H9 (cell line): ENCODE results near the gene TMEM116. TPM values are rescaled to one million over a fixed set of nuclear protein-coding genes. Genes with fewer than 3 reads are reported as not detected.
A peak's percentile ranks its signal among the peaks of the same experiment; 100 is the strongest.

Experiments used
- DNase-seq: peaks from one replicate; pipeline ENCODE4 v3.0.0-alpha.2; 2017
- H2AFZ ChIP-seq: one replicate; pipeline ENCODE4 v1.6.1; 2013; ENCODE audit warnings: mild to moderate bottlenecking, low read length, control low read depth, moderate library complexity
- H2AK5ac ChIP-seq: 2 replicates; pipeline ENCODE4 v1.6.1; 2013; ENCODE audit warnings: low read length, control low read depth, mixed read lengths; ENCODE audit not compliant: insufficient read length
- H2BK120ac ChIP-seq: one replicate; pipeline ENCODE4 v1.6.1; 2013; ENCODE audit warnings: low read depth, mild to moderate bottlenecking, low read length, control low read depth, inconsistent platforms; ENCODE audit not compliant: poor library complexity, severe bottlenecking
- H2BK12ac ChIP-seq: 2 replicates; pipeline ENCODE4 v1.6.1; 2013; ENCODE audit warnings: low read length, control low read depth, mixed read lengths, low read depth; ENCODE audit not compliant: insufficient read length
- H2BK15ac ChIP-seq: 2 replicates; pipeline ENCODE4 v1.6.1; 2013; ENCODE audit warnings: low read depth, low read length, control low read depth
- H2BK20ac ChIP-seq: one replicate; pipeline ENCODE4 v1.6.1; 2013; ENCODE audit warnings: low read depth, mild to moderate bottlenecking, low read length, control low read depth, inconsistent platforms; ENCODE audit not compliant: poor library complexity, severe bottlenecking
- H2BK5ac ChIP-seq: 2 replicates; pipeline ENCODE4 v1.6.1; 2013; ENCODE audit warnings: low read length, control low read depth, mixed read lengths; ENCODE audit not compliant: insufficient read length
- H3K14ac ChIP-seq: 2 replicates; pipeline ENCODE4 v1.6.1; 2013; ENCODE audit warnings: low read length, control low read depth; ENCODE audit not compliant: insufficient read depth
- H3K18ac ChIP-seq: 2 replicates; pipeline ENCODE4 v1.6.1; 2013; ENCODE audit warnings: low read depth, mild to moderate bottlenecking, mixed read lengths, low read length, control low read depth; ENCODE audit not compliant: insufficient read length
- H3K23ac ChIP-seq: 2 replicates; pipeline ENCODE4 v1.6.1; 2013; ENCODE audit warnings: low read length, control low read depth, mixed read lengths, low read depth; ENCODE audit not compliant: insufficient read length
- H3K23me2 ChIP-seq: 2 replicates; pipeline ENCODE4 v1.6.1; 2013; ENCODE audit warnings: low read depth, mild to moderate bottlenecking, mixed read lengths, low read length, control low read depth; ENCODE audit not compliant: insufficient read length, poor library complexity, severe bottlenecking
- H3K27ac ChIP-seq: 2 replicates; pipeline ENCODE4 v1.5.1; 2013; ENCODE audit warnings: low read length, control low read depth, mixed read lengths, low read depth; ENCODE audit not compliant: insufficient read length
- H3K27me3 ChIP-seq: 2 replicates; pipeline ENCODE4 v1.6.1; 2013; ENCODE audit warnings: low read length, control low read depth, inconsistent platforms; ENCODE audit not compliant: insufficient read depth
- H3K4ac ChIP-seq: 2 replicates; pipeline ENCODE4 v1.6.1; 2013; ENCODE audit warnings: low read depth, mild to moderate bottlenecking, control low read depth, inconsistent platforms, low read length, moderate library complexity
- H3K4me1 ChIP-seq: 2 replicates; pipeline ENCODE4 v1.6.1; 2013; ENCODE audit warnings: low read length, control low read depth, inconsistent platforms; ENCODE audit not compliant: insufficient read depth
- H3K4me2 ChIP-seq: 2 replicates; pipeline ENCODE4 v1.6.1; 2013; ENCODE audit warnings: low read length, control low read depth, mixed read lengths; ENCODE audit not compliant: insufficient read length, insufficient read depth
- H3K56ac ChIP-seq: 2 replicates; pipeline ENCODE4 v1.6.1; 2013; ENCODE audit warnings: low read depth, mild to moderate bottlenecking, mixed read lengths, low read length, control low read depth; ENCODE audit not compliant: insufficient read length
- H3K79me1 ChIP-seq: 2 replicates; pipeline ENCODE4 v1.6.1; 2013; ENCODE audit warnings: low read depth, mild to moderate bottlenecking, moderate library complexity, low read length, control low read depth, inconsistent platforms; ENCODE audit not compliant: insufficient read depth, poor library complexity, severe bottlenecking
- H3K79me2 ChIP-seq: 2 replicates; pipeline ENCODE4 v1.6.1; 2013; ENCODE audit warnings: low read length, control low read depth, inconsistent platforms; ENCODE audit not compliant: insufficient read depth
- H3K9ac ChIP-seq: 2 replicates; pipeline ENCODE4 v1.6.1; 2013; ENCODE audit warnings: low read length, control low read depth, mixed read lengths; ENCODE audit not compliant: insufficient read length; ENCODE audit errors: extremely low read depth
- H3K9me3 ChIP-seq: one replicate; pipeline ENCODE4 v1.6.1; 2013; ENCODE audit warnings: low read depth, low read length, inconsistent platforms; ENCODE audit not compliant: control insufficient read depth
- H3T11ph ChIP-seq: one replicate; pipeline ENCODE4 v1.6.1; 2013; ENCODE audit warnings: mild to moderate bottlenecking, low read length, control low read depth, inconsistent platforms
- H4K20me1 ChIP-seq: one replicate; pipeline ENCODE4 v1.6.1; 2013; ENCODE audit not compliant: control insufficient read depth, insufficient read length, insufficient read depth
- H4K5ac ChIP-seq: 2 replicates; pipeline ENCODE4 v1.6.1; 2013; ENCODE audit warnings: low read depth, mild to moderate bottlenecking, mixed read lengths, low read length, control low read depth; ENCODE audit not compliant: insufficient read length
- H4K8ac ChIP-seq: replicated peaks from 2 replicates; pipeline ENCODE4 v1.6.1; 2013; ENCODE audit warnings: low read length, control low read depth, mixed read lengths, low read depth; ENCODE audit not compliant: insufficient read length
- H4K91ac ChIP-seq: 2 replicates; pipeline ENCODE4 v1.6.1; 2013; ENCODE audit warnings: low read depth, mild to moderate bottlenecking, moderate library complexity, mixed read lengths, low read length, control low read depth; ENCODE audit not compliant: insufficient read length
- H3K27ac Mint-ChIP-seq, 3 experiments: 2 replicates in 2 of 3; 3 replicates in 1 of 3; pipeline ENCODE4 v1.8.0; 2020 to 2021; ENCODE audit warnings: mixed read lengths in 3 of 3, mild to moderate bottlenecking in 1 of 3, moderate library complexity in 1 of 3
- H3K27me3 Mint-ChIP-seq: 2 replicates; pipeline ENCODE4 v1.8.0; 2021; ENCODE audit warnings: low read depth, mild to moderate bottlenecking, moderate library complexity, mixed read lengths
- H3K36me3 Mint-ChIP-seq, 3 experiments: 2 replicates in 2 of 3; 3 replicates in 1 of 3; pipeline ENCODE4 v1.8.0; 2020 to 2021; ENCODE audit warnings: low read depth in 3 of 3, mixed read lengths in 3 of 3; ENCODE audit not compliant: insufficient read depth in 1 of 3
- H3K4me1 Mint-ChIP-seq, 2 experiments: 2 replicates each; pipeline ENCODE4 v1.8.0; 2020; ENCODE audit warnings: mixed read lengths in 2 of 2
- H3K4me3 Mint-ChIP-seq, 2 experiments: 2 replicates in 1 of 2; 3 replicates in 1 of 2; pipeline ENCODE4 v1.8.0; 2020 to 2021; ENCODE audit warnings: mild to moderate bottlenecking in 2 of 2, mixed read lengths in 2 of 2, moderate library complexity in 1 of 2
- H3K9me3 Mint-ChIP-seq, 2 experiments: 2 replicates in 1 of 2; 3 replicates in 1 of 2; pipeline ENCODE4 v1.8.0; 2020; ENCODE audit warnings: mild to moderate bottlenecking in 2 of 2, mixed read lengths in 2 of 2, moderate library complexity in 1 of 2
- CTCF ChIP-seq: fragments of 200-600 bp; sonication (generic); conservative IDR thresholded peaks from 3 replicates; pipeline ENCODE4 v1.8.0; 2021; ENCODE audit warnings: antibody characterized with exemption, mild to moderate bottlenecking
- WGBS: extraction: QIAGEN DNeasy Blood & Tissue Kit; methylation state at CpG from one replicate; pipeline ENCODE4 v1.1.7; 2013; ENCODE audit warnings: missing lambda C conversion rate, low lambda C conversion rate, mixed read lengths; ENCODE audit not compliant: insufficient read length; ENCODE audit errors: extremely low coverage; 5-methylcytosine and 5-hydroxymethylcytosine counted together
- total RNA-seq: library from RNA; stranded (reverse); gene quantifications from 2 replicates; pipeline ENCODE4 v1.2.1, GENCODE V29; 2021

TMEM116 gene
- total RNA-seq, 1 experiment from 2014 or later, result 10.8 TPM

- Histone ChIP-seq H4K91ac (no peak overlapping the region), H3T11ph (no peak overlapping the region), H3K79me2 (no peaks in the 10 kb centered on the region), H2BK15ac (no peak overlapping the region), H4K20me1 (no peaks in the 10 kb centered on the region), H3K23ac (no peak overlapping the region), H3K9ac (no peak overlapping the region), H2AFZ (no peak overlapping the region), H3K4me2 (no peak overlapping the region), H4K8ac (no peak overlapping the region), H3K4ac (no peak overlapping the region), H3K9me3 (no peaks in the 10 kb centered on the region), H3K27me3 (no peaks in the 10 kb centered on the region), H3K23me2 (no peaks in the 10 kb centered on the region), H2BK12ac (no peak overlapping the region), H3K56ac (no peak overlapping the region), H3K27ac (no peak overlapping the region), H3K14ac (no peak overlapping the region), H2BK20ac (no peak overlapping the region), H4K5ac (no peak overlapping the region), H3K79me1 (no peaks in the 10 kb centered on the region), H3K18ac (no peak overlapping the region), H2BK120ac (no peak overlapping the region), H3K4me1 (no peaks in the 10 kb centered on the region), H2AK5ac (no peak overlapping the region), H2BK5ac (no peak overlapping the region)
- Mint-ChIP-seq H3K4me3 (no peak overlapping the region), H3K36me3 (no peaks in the 10 kb centered on the region; a peak in 1 of 7 replicates), H3K9me3 (peaks cover under 1 to 1% of the 10 kb centered on the region in 2 experiments; a peak in 3 of 5 replicates), H3K4me1 (no peaks in the 10 kb centered on the region), H3K27me3 (no peaks in the 10 kb centered on the region), H3K27ac (peak overlapping the region in 1 of 3 experiments; percentile 35; a peak in 1 of 7 replicates)
- TF ChIP-seq CTCF, result no peak
- 100% methylated on average over 1 of the region's 6 CpGs for WGBS
- DNase-seq, result no peak
Observed at GRCh38 chr12:111976291-111976690, 36.7 kb downstream of the TMEM116 start.
